ENCODE results near the gene EID3. TPM values are rescaled to one million over a fixed set of nuclear protein-coding genes. Genes with fewer than 3 reads are reported as not detected.
"Not testable (repeated sequence)": the region's sequence is repeated elsewhere in the genome, so short reads cannot be mapped to it uniquely, and the experiment has no call there.

The EID3 gene
- total RNA-seq, 1 donor from 2014 or later: 1.4 TPM

GRCh38 chr12:104331376-104331775 is 27.8 kb downstream of the EID3 start:
- peaks cover 79 to 95% of the 10 kb centered on the region in 2 donors for H3K36me3 ChIP-seq
- peaks cover 0 to 3% of the 10 kb centered on the region in 2 donors for H3K4me1 ChIP-seq
- H3K9me3 ChIP-seq: no peaks in the 10 kb centered on the region
- no peak for TF ChIP-seq CTCF (IDR thresholded peaks at IDR 0.05)
- no peak overlapping the region for H3K27ac ChIP-seq
- intact Hi-C loops (cut with DNase I): no loop called here
- H3K4me3 ChIP-seq: no peak overlapping the region
- no peaks in the 10 kb centered on the region for H3K27me3 ChIP-seq
- DNase-seq (ENCODE audit: low spot score in 2 of 2): no peak

- DNase-seq (ENCODE audit: low spot score in 2 of 2); H3K27ac ChIP-seq; H3K27me3 ChIP-seq; H3K4me1 ChIP-seq; H3K9me3 ChIP-seq; H3K4me3 ChIP-seq; intact Hi-C loops (cut with DNase I): not testable (repeated sequence)
- peaks cover 79 to 95% of the 10 kb centered on the region in 2 donors for H3K36me3 ChIP-seq
These were observed 28.7 kb downstream of the EID3 start for GRCh38 chr12:104332273-104332672.

- no peak for DNase-seq (ENCODE audit: low spot score in 2 of 2)
- H3K4me3 ChIP-seq: no peak overlapping the region
- H3K27ac ChIP-seq: no peak overlapping the region
- H3K27me3 ChIP-seq: no peaks in the 10 kb centered on the region
- peaks cover 80 to 97% of the 10 kb centered on the region in 2 donors for H3K36me3 ChIP-seq
- intact Hi-C loops (cut with DNase I): no loop called here
- H3K9me3 ChIP-seq: no peaks in the 10 kb centered on the region
- peaks cover 0 to 3% of the 10 kb centered on the region in 2 donors for H3K4me1 ChIP-seq
- no peak for TF ChIP-seq CTCF (IDR thresholded peaks at IDR 0.05)
These were observed 30.2 kb downstream of the EID3 start for GRCh38 chr12:104333692-104334255.

GRCh38 chr12:104334581-104334980 is 31.0 kb downstream of the EID3 start:
- no peak for TF ChIP-seq CTCF (IDR thresholded peaks at IDR 0.05)

GRCh38 chr12:104336115-104336514 is 32.6 kb downstream of the EID3 start:
- Histone ChIP-seq H3K27me3 (no peaks in the 10 kb centered on the region), H3K27ac (no peak overlapping the region), H3K9me3 (no peaks in the 10 kb centered on the region), H3K4me1 (peaks cover 4 to 21% of the 10 kb centered on the region in 2 donors), H3K36me3 (peaks cover 71 to 90% of the 10 kb centered on the region in 2 donors), H3K4me3 (no peak overlapping the region)
- TF ChIP-seq CTCF (IDR thresholded peaks at IDR 0.05): no peak
- DNase-seq (ENCODE audit: low spot score in 2 of 2): no peak
- intact Hi-C loops (cut with DNase I): no loop called here

More at GRCh38 chr12:104334581-104334980, 31.0 kb downstream of the EID3 start:
- Histone ChIP-seq H3K27ac (no peak overlapping the region), H3K4me1 (peaks cover 0 to 8% of the 10 kb centered on the region in 2 donors), H3K4me3 (no peak overlapping the region), H3K9me3 (no peaks in the 10 kb centered on the region), H3K36me3 (peaks cover 79 to 97% of the 10 kb centered on the region in 2 donors), H3K27me3 (no peaks in the 10 kb centered on the region)
- no peak for DNase-seq (ENCODE audit: low spot score in 2 of 2)
- intact Hi-C loops (cut with DNase I): no loop called here

GRCh38 chr12:104337030-104337558 is 33.6 kb downstream of the EID3 start:
- intact Hi-C loops (cut with DNase I): no loop called here
- Histone ChIP-seq H3K4me3 (no peak overlapping the region), H3K9me3 (no peaks in the 10 kb centered on the region), H3K36me3 (peaks cover 75 to 90% of the 10 kb centered on the region in 2 donors), H3K27me3 (no peaks in the 10 kb centered on the region), H3K27ac (no peak overlapping the region), H3K4me1 (peaks cover 4 to 27% of the 10 kb centered on the region in 2 donors)
- no peak for DNase-seq (ENCODE audit: low spot score in 2 of 2)
- TF ChIP-seq CTCF (IDR thresholded peaks at IDR 0.05): no peak
